ENCODE measurements around the gene TCF3.

TCF3 gene

GRCh38 chr19:1609103-1609396 lies 43.4 kb downstream of the TCF3 start:
- no peak for DNase-seq

- no peak for DNase-seq
Measured at GRCh38 chr19:1608359-1609102, 43.9 kb downstream of the TCF3 start.

- DNase-seq = no peak
Measured at GRCh38 chr19:1606138-1606651, 46.2 kb downstream of the TCF3 start.

GRCh38 chr19:1605236-1606137 lies 46.9 kb downstream of the TCF3 start, which contains the start of gene UQCR11:
TSS of gene UQCR11 (minus strand) at chr19:1605462. CDS start at chr19:1605409, 53 bp downstream.
- DNase-seq = peak; percentile 94

GRCh38 chr19:1602091-1602707 lies 50.2 kb downstream of the TCF3 start:
- DNase-seq = no peak

- no peak for DNase-seq
Measured at GRCh38 chr19:1601613-1602064, 50.8 kb downstream of the TCF3 start.

GRCh38 chr19:1599460-1599846 lies 53.0 kb downstream of the TCF3 start:
- DNase-seq = no peak

GRCh38 chr19:1598777-1599459 lies 53.5 kb downstream of the TCF3 start:
- DNase-seq = no peak

- DNase-seq = no peak
Measured at GRCh38 chr19:1593501-1593772, 59.0 kb downstream of the TCF3 start.

- DNase-seq = peak; percentile 74
Measured at GRCh38 chr19:1592755-1593500, 59.5 kb downstream of the TCF3 start, which contains the start of gene MBD3. TSS of gene MBD3 (minus strand) at chr19:1592865. CDS start at chr19:1592631, 234 bp downstream.

GRCh38 chr19:1592024-1592754 lies 60.2 kb downstream of the TCF3 start:
- DNase-seq = peak; percentile 44

GRCh38 chr19:1591421-1592023 lies 60.9 kb downstream of the TCF3 start:
- peak; percentile 11 for DNase-seq

GRCh38 chr19:1590641-1591397 lies 61.6 kb downstream of the TCF3 start:
- peak; percentile 36 for DNase-seq

GRCh38 chr19:1587872-1588271 lies 64.5 kb downstream of the TCF3 start:
- no peak for DNase-seq

- DNase-seq = no peak
Measured at GRCh38 chr19:1585243-1585580, 67.2 kb downstream of the TCF3 start.

- no peak for DNase-seq
Measured at GRCh38 chr19:1584500-1585242, 67.7 kb downstream of the TCF3 start.

GRCh38 chr19:1582201-1582600 lies 70.2 kb downstream of the TCF3 start:
- DNase-seq = no peak

- no peak for DNase-seq
Measured at GRCh38 chr19:1580957-1581356, 71.5 kb downstream of the TCF3 start.

- no peak for DNase-seq
Measured at GRCh38 chr19:1580382-1580781, 72.0 kb downstream of the TCF3 start.

- DNase-seq = no peak
Measured at GRCh38 chr19:1579222-1579621, 73.2 kb downstream of the TCF3 start.

Data from NCI-H1694 treated with DMSO at 0.1 percent for 48 hours (cell line).